GM19023 (cell line): ENCODE measurements around the gene GNS.
A peak's percentile ranks its signal among the peaks of the same experiment; 100 is the strongest.

Source experiments
- ATAC-seq: cut with Tn5 transposase; IDR thresholded peaks from one replicate; pipeline ENCODE4 v1.9.1; 2021; ENCODE audit warnings: mild to moderate bottlenecking, moderate library complexity; ENCODE audit not compliant: unreplicated experiment

The GNS gene

GRCh38 chr12:64739778-64740177 lies 19.4 kb downstream of the GNS start:
- ATAC-seq = no peak

DNA sequence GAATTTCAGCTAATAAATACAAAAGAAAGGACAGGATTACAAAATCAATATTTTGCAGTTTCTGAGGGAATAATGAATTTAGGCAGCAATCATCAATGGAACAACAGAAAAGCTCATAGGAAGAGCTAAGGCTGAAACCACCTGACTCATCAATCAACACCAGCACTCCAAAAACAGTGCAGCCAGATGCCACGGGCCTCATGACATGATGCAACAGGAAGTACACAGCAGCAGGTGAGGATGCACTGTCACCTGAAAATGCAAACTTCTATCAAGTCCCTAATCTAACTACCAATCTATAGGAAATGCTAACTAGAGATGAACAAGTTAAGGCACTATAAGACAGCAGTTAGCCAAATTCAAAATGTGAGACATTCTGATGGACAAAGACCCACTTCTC lies 21.7 kb downstream of the GNS start:
- ATAC-seq = no peak

GRCh38 chr12:64736771-64737170 lies 22.4 kb downstream of the GNS start:
- ATAC-seq = no peak

DNA sequence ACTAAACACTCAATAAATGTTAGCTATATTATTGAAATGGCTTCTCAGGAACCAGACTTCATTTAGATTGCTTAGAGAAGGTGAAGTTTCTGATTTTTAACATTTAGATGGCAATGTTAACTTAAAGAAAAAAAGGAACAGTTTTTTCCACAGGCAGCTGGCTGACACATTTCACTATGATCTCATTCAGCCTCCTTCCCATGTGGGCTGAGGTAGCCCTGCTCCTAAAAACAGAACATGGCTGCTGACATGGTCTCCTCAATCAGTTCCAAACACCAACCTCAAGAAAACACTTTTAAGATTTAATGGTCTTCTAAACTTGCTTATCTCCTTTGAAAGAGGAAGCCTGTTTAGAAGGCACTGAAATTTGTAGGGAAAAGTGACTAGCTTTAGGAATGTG lies 23.8 kb downstream of the GNS start:
- ATAC-seq = no peak

GRCh38 chr12:64733857-64734256 lies 25.3 kb downstream of the GNS start:
- no peak for ATAC-seq

DNA sequence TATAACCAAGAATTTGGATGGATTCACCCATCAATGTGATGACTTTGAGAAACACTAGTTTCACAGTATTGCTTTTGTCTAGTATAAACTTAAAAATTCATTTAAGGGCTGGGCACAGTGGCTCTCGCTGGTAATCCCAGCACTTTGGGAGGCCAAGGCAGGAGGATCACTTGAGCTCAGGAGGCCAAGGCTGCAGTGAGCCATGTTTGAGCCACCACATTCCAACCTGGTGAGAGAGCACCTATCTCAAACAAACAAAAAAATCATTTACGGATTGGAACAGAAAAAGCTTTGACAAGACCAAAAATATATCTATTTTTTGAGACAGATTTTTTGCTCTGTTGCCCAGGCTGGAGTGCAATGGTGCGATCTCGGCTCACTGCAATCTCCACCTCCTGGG lies 27.5 kb downstream of the GNS start:
- ATAC-seq = no peak

DNA sequence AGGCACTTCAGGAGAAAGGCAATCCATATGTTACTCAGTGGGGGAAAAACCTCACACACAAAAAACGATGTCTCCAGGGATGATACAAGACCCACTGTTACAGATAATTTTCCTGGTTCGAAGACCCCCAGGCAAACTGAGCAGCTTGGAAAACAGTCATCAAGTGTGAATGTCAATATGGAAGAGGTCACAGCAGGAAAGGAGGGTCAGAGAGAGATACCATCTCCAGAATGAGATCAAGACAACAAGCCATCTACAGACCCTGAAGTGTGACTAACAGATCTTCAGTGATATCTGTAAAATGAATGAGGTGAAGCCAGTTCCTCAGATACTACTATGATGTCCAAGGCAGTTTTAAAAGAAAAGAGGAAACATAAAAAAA lies 28.6 kb downstream of the GNS start:
- ATAC-seq = no peak

- no peak for ATAC-seq
Measured at GRCh38 chr12:64729909-64730587, 29.2 kb downstream of the GNS start.

DNA sequence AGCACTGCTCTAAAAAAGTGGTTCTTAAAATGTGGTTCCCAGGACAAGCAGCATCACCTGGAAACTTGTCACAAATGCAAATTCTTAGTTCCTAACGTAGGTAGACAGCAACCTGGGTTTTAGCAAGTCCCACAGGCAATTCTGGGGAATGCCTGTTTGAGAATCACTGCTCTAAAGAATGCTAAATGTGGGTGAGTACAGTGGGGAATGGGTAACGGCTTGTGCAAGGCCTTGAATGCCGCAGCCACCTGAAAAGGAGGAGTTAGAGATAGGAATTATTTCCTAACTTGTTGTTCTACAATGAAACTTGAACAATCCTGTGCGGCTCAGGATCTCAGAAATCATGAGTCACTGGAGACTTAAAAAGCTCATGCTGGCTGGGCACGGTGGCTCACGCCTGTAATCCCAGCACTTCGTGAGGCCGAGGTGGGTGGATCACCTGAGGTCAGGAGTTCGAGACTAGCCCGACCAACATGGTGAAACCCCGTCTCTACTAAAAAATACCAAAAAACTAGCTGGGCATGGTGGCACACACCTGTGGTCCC lies 34.9 kb downstream of the GNS start:
- no peak for ATAC-seq

GRCh38 chr12:64723630-64724029 lies 35.6 kb downstream of the GNS start:
- no peak for ATAC-seq

GRCh38 chr12:64722835-64723234 lies 36.4 kb downstream of the GNS start:
- ATAC-seq = no peak

DNA sequence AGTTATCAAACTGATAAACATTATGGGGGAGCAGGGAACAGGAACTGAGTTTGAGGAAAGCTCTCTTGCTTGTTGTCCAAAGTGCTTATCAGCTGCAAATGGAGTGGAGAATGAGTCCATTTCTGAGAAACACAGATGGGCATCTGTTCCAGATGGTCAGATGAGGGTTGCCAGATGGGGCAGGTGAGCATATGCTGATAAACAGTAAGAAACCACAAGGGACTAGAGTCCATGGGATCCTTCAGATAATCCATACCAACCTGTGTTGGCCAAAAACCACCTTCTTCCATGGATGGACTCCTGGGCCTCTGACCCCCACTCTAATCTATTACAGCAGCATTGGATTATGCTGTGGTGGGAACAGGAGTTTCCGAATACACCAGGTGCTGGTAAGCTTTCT lies 38.3 kb downstream of the GNS start:
- no peak for ATAC-seq

DNA sequence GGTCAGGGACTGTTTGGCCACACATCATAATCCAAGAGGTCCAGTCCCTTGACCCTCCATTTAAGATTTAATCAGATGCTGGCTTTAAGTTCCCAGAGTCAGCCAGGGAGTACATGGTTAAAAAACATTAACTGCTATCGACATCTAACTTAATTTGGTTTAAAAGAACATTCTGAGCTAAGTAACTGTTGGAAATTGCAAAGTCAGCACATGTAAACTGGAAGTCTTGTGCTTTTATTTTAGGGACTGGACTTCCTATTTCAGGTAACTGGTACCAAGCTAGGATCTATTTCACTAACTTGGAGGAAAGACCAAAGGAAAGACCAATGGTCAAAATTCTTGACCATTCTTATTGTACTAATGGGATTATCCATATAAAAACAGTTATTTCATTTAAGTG lies 40.6 kb downstream of the GNS start:
- ATAC-seq = no peak

DNA sequence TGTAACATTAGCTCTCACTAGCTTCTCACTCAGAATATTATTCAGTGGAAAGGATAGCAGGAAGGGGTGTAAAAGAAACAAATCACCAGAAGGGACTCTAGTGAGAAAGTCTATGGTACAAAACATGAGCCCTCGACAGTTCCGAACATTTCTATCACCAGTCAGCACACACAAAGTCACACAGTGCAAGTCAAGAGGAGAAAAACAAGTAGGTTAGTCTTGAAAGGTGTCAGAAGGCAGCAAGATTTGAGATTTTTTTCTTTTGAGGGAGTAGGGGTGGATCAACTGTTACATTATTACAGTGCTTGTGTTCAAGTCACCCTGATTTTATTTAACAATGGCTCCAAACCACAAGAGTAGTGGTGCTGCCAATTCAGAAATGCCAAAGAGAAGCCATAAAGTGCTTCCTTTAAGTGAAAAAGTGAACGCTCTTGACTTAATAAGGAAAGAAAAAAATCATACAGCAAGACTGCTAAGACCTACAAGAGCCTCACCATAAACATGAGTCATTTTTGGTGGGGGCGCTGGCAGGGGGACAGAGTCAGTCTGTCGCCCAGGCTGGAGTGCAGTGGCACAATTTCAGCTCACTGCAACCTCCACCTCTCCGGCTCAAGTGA lies 42.3 kb downstream of the GNS start:
- ATAC-seq = no peak

- ATAC-seq = no peak
Measured at GRCh38 chr12:64716371-64716770, 42.8 kb downstream of the GNS start.

GRCh38 chr12:64714551-64714968 lies 44.6 kb downstream of the GNS start:
- peak; percentile 75 for ATAC-seq

GRCh38 chr12:64713376-64713775 lies 45.8 kb downstream of the GNS start:
- ATAC-seq = no peak

DNA sequence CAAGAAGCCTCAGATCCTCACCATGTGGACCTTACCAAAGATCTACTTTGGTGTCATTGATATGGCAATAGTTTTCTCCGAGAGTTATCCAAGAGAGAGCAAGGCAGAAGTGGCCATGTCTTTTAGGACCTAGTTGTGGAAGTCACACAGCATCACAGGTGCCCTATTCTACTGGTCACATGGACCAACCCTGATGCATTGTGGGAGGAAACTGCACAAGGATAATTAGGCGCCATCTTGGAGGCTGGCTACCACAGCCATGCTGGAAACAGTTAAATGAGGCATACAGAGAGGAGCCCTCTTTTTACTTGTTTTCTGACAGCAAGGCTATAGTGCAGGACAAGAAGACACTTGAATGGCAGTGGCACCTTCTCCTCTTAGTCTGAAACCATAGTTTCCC lies 49.8 kb downstream of the GNS start:
- no peak for ATAC-seq

GRCh38 chr12:64707926-64708325 lies 51.3 kb downstream of the GNS start:
- ATAC-seq = no peak

DNA sequence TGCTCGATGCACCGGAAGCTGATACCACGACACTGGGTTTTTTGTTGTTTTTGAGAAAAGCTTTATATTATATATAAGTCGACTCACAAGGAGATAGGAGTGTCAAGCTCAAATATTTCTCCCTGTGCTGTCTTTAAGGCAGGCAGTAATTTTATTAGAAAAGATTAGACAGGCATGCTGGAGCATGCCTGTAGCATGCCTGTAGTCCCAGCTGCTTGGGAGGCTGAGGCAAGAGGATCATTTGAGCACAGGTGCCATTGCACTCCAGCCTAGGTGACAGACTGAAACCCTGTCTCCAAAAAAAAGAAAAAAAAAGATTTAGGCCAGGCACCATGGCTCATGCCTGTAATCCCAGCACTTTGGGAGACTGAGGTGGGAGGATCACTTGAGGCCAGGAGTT lies 51.8 kb downstream of the GNS start:
- no peak for ATAC-seq

DNA sequence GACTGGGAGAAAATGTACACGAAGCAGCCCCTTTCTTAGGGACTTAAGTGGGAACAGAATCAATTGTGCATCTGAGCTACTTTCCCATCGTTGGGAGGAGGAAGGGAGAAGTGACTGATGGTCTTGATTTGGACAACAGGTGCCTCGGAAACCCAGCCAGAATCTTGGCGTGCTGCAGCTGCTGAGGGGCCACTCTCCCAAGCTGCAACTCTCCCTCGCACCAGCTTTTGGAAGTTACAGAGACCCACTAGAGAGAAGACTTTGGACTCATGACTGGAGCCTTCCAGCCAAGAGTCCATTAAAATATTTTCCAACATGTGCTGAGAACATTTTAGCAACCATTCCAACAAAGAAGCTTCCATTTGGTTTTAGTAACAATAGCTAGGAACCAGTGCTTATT lies 52.3 kb downstream of the GNS start:
- no peak for ATAC-seq

DNA sequence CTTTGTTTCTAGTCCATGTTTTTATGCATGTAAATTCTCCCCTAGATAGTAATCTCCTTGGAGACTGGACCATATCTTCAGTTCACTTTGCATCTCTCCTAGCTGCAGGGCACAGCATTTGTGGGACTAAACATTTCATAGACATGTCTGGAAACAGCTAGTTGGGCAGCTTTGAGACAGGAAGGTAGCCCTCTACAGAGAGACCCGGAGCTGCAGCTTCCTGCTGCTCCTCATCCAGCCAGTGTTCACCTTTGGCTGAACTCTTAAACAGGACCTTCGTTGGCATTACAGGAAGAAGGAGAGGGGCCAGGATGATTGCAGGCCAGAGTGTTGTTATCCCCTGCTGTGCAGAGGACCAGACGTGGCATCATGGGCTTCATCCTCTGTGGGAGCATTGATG lies 52.9 kb downstream of the GNS start:
- ATAC-seq = no peak

GRCh38 chr12:64701283-64701682 lies 57.9 kb downstream of the GNS start:
- ATAC-seq = no peak
